OCI-LY3 (cell line): ENCODE data around the gene ZNF335.

ENCODE experiments used
- EZH2phosphoT487 ChIP-seq: fragments of 200-600 bp; shearing (Covaris generic); IDR thresholded peaks from 2 replicates; pipeline ENCODE4 v1.6.1; 2018; ENCODE audit warnings: antibody characterized with exemption, mixed run types, low read depth
- TF ChIP-seq, protein P1 (sequence below): fragments of 200-600, 300-600 bp; sonication (generic); IDR thresholded peaks from 2 replicates; pipeline ENCODE4 v1.5.1; 2014; ENCODE audit warnings: antibody characterized with exemption, low read length, low read depth

GRCh38 chr20:45917790-45918141 is 54.2 kb downstream of the ZNF335 start:
- TF ChIP-seq, protein P1, sequence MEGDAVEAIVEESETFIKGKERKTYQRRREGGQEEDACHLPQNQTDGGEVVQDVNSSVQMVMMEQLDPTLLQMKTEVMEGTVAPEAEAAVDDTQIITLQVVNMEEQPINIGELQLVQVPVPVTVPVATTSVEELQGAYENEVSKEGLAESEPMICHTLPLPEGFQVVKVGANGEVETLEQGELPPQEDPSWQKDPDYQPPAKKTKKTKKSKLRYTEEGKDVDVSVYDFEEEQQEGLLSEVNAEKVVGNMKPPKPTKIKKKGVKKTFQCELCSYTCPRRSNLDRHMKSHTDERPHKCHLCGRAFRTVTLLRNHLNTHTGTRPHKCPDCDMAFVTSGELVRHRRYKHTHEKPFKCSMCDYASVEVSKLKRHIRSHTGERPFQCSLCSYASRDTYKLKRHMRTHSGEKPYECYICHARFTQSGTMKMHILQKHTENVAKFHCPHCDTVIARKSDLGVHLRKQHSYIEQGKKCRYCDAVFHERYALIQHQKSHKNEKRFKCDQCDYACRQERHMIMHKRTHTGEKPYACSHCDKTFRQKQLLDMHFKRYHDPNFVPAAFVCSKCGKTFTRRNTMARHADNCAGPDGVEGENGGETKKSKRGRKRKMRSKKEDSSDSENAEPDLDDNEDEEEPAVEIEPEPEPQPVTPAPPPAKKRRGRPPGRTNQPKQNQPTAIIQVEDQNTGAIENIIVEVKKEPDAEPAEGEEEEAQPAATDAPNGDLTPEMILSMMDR: no peak
- TF ChIP-seq EZH2phosphoT487: no peak
